ENCODE results near the gene PLAC9. TPM values are rescaled to one million over a fixed set of nuclear protein-coding genes. Genes with fewer than 3 reads are reported as not detected.

The PLAC9 gene
- total RNA-seq, 5 donors from 2014 or later (not counting 1 experiment from before 2014, with no cell fraction given), result not detected

GRCh38 chr10:80187465-80188409 is 55.2 kb downstream of the PLAC9 start:
- DNase-seq (peak; percentile 73 to 96 (median 87)), ATAC-seq (replicated peaks in 1 of 4) (peak; percentile 94 to 96 (median 96))
- H3K36me3 ChIP-seq (ENCODE audit: control insufficient read depth in 2 of 2, extremely low read depth in 1 of 2, insufficient read depth in 1 of 2, low read length in 1 of 2), result peaks cover 0 to 6% of the 10 kb centered on the region in 2 donors
- no peaks in the 10 kb centered on the region for H3K27me3 ChIP-seq (replicated peaks in 1 of 2; ENCODE audit: control insufficient read depth in 2 of 2, extremely low read depth in 1 of 2, insufficient read depth in 2 of 2, low read length in 1 of 2)
- no peaks in the 10 kb centered on the region for H3K9me3 ChIP-seq
- peak overlapping the region; percentile 19 to 33 for H3K4me3 ChIP-seq (ENCODE audit: control insufficient read depth in 1 of 2, extremely low read depth in 1 of 2, low read length in 1 of 2)
- POLR2A ChIA-PET, result interaction anchor here (0.6 to 1.6 kb wide), 8 partner anchors 14 to 720 kb away, joined by 3 to 13 read pairs (median 4); partner anchors contain the start of gene TMEM254 (in 1 of the 2)
- H3K27ac ChIP-seq (ENCODE audit: low read length), result peak overlapping the region; percentile 86
- peaks cover 42 to 85% of the 10 kb centered on the region in 2 experiments for H3K4me1 ChIP-seq (ENCODE audit: control insufficient read depth in 1 of 2, extremely low read depth in 1 of 2, insufficient read depth in 2 of 2, low read length in 2 of 2)
- CTCF ChIA-PET, result interaction anchor here (0.5 to 2.3 kb wide), 19 partner anchors 9 to 1574 kb away, joined by 3 to 44 read pairs (median 4); partner anchors contain the start of gene ANXA11 (in 1 of the 2)
- H3K27ac Mint-ChIP-seq, result peak overlapping the region; percentile 94 to 95
- 8% methylated on average over 6 of the region's 16 CpGs for WGBS (ENCODE audit: insufficient coverage)
- H3K4me1 Mint-ChIP-seq, result peaks cover 87 to 92% (median 88%) of the 10 kb centered on the region in 3 donors
- H3K9me3 Mint-ChIP-seq, result no peaks in the 10 kb centered on the region
- H3K36me3 Mint-ChIP-seq, result peaks cover 13% of the 10 kb centered on the region
- H3K27me3 Mint-ChIP-seq, result no peaks in the 10 kb centered on the region
- H3K4me3 Mint-ChIP-seq, result peak overlapping the region; percentile 67 to 75 (median 68)

- Histone ChIP-seq H3K9me3 (no peaks in the 10 kb centered on the region), H3K4me3 (ENCODE audit: control insufficient read depth in 1 of 2, extremely low read depth in 1 of 2, low read length in 1 of 2) (peak overlapping the region; percentile 19), H3K4me1 (ENCODE audit: control insufficient read depth in 1 of 2, extremely low read depth in 1 of 2, insufficient read depth in 2 of 2, low read length in 2 of 2) (peaks cover 42 to 77% of the 10 kb centered on the region in 2 experiments), H3K27me3 (replicated peaks in 1 of 2; ENCODE audit: control insufficient read depth in 2 of 2, extremely low read depth in 1 of 2, insufficient read depth in 2 of 2, low read length in 1 of 2) (no peaks in the 10 kb centered on the region), H3K27ac (ENCODE audit: low read length) (peak overlapping the region; percentile 86), H3K36me3 (ENCODE audit: control insufficient read depth in 2 of 2, extremely low read depth in 1 of 2, insufficient read depth in 1 of 2, low read length in 1 of 2) (peaks cover 0 to 6% of the 10 kb centered on the region in 2 donors)
- 100% methylated on average over 4 of the region's 9 CpGs for WGBS (ENCODE audit: insufficient coverage)
- H3K36me3 Mint-ChIP-seq, result peaks cover 10% of the 10 kb centered on the region
- H3K9me3 Mint-ChIP-seq, result no peaks in the 10 kb centered on the region
- no peaks in the 10 kb centered on the region for H3K27me3 Mint-ChIP-seq
- ChIA-PET CTCF (interaction anchor here (1.1 to 2.3 kb wide), 8 partner anchors 8 to 109 kb away, joined by 5 to 44 read pairs (median 6); partner anchors contain the start of gene ANXA11 (in 1 of the 2)), POLR2A (interaction anchor here in 1 of 2 donors (1.6 kb wide), 1 partner anchor 15 kb away, joined by 13 read pairs; no protein-coding TSS in a partner anchor)
- H3K4me1 Mint-ChIP-seq, result peaks cover 81 to 87% (median 83%) of the 10 kb centered on the region in 3 donors
- DNase-seq, result no peak
- H3K27ac Mint-ChIP-seq, result peak overlapping the region; percentile 94 to 95
- no peak for ATAC-seq (replicated peaks in 1 of 4)
- peak overlapping the region; percentile 18 to 75 (median 48) for H3K4me3 Mint-ChIP-seq
Measured at GRCh38 chr10:80188713-80189112, 56.2 kb downstream of the PLAC9 start.

GRCh38 chr10:80191589-80192270 is 59.2 kb downstream of the PLAC9 start:
- CTCF ChIA-PET, result interaction anchor here in 1 of 2 donors (1.8 kb wide), 1 partner anchor 12 kb away, joined by 7 read pairs; no protein-coding TSS in a partner anchor
- Histone ChIP-seq H3K4me3 (ENCODE audit: control insufficient read depth in 1 of 2, extremely low read depth in 1 of 2, low read length in 1 of 2) (no peak overlapping the region), H3K27ac (ENCODE audit: low read length) (peak overlapping the region; percentile 66), H3K36me3 (ENCODE audit: control insufficient read depth in 2 of 2, extremely low read depth in 1 of 2, insufficient read depth in 1 of 2, low read length in 1 of 2) (peaks cover 0 to 8% of the 10 kb centered on the region in 2 donors), H3K9me3 (no peaks in the 10 kb centered on the region), H3K4me1 (ENCODE audit: control insufficient read depth in 1 of 2, extremely low read depth in 1 of 2, insufficient read depth in 2 of 2, low read length in 2 of 2) (peaks cover 33 to 83% of the 10 kb centered on the region in 2 experiments), H3K27me3 (replicated peaks in 1 of 2; ENCODE audit: control insufficient read depth in 2 of 2, extremely low read depth in 1 of 2, insufficient read depth in 2 of 2, low read length in 1 of 2) (no peaks in the 10 kb centered on the region)
- Mint-ChIP-seq H3K4me3 (peak overlapping the region; percentile 22 to 70 (median 37)), H3K27ac (peak overlapping the region; percentile 89 to 90), H3K4me1 (peaks cover 81 to 84% (median 82%) of the 10 kb centered on the region in 3 donors), H3K36me3 (peaks cover 8% of the 10 kb centered on the region), H3K9me3 (peaks cover 0 to 4% (median 0%) of the 10 kb centered on the region in 3 donors), H3K27me3 (no peaks in the 10 kb centered on the region)
- 58% methylated on average over 13 of the region's 16 CpGs for WGBS (ENCODE audit: insufficient coverage)
- DNase-seq (peak in 7 of 35 experiments; percentile 11 to 41 (median 25)), ATAC-seq (replicated peaks in 1 of 4) (no peak)
- POLR2A ChIA-PET, result no interaction called here

GRCh38 chr10:80192553-80192952 is 60.0 kb downstream of the PLAC9 start:
- peaks cover 33 to 83% of the 10 kb centered on the region in 2 experiments for H3K4me1 ChIP-seq (ENCODE audit: control insufficient read depth in 1 of 2, extremely low read depth in 1 of 2, insufficient read depth in 2 of 2, low read length in 2 of 2)
- ATAC-seq (replicated peaks in 1 of 4) (no peak), DNase-seq (no peak)
- H3K36me3 ChIP-seq (ENCODE audit: control insufficient read depth in 2 of 2, extremely low read depth in 1 of 2, insufficient read depth in 1 of 2, low read length in 1 of 2), result peaks cover 0 to 8% of the 10 kb centered on the region in 2 donors
- peak overlapping the region in 1 of 3 donors; percentile 70 for H3K4me3 Mint-ChIP-seq
- H3K27ac Mint-ChIP-seq, result peak overlapping the region; percentile 89 to 90
- H3K36me3 Mint-ChIP-seq, result peaks cover 8% of the 10 kb centered on the region
- peaks cover 81 to 84% (median 82%) of the 10 kb centered on the region in 3 donors for H3K4me1 Mint-ChIP-seq
- no peaks in the 10 kb centered on the region for H3K27me3 Mint-ChIP-seq
- ChIA-PET CTCF (no interaction called here), POLR2A (interaction anchor here in 1 of 2 donors (0.5 kb wide), 1 partner anchor 750 kb away, joined by 4 read pairs; no protein-coding TSS in a partner anchor)
- no peak overlapping the region for H3K4me3 ChIP-seq (ENCODE audit: control insufficient read depth in 1 of 2, extremely low read depth in 1 of 2, low read length in 1 of 2)
- peak overlapping the region; percentile 66 for H3K27ac ChIP-seq (ENCODE audit: low read length)
- no peaks in the 10 kb centered on the region for H3K27me3 ChIP-seq (replicated peaks in 1 of 2; ENCODE audit: control insufficient read depth in 2 of 2, extremely low read depth in 1 of 2, insufficient read depth in 2 of 2, low read length in 1 of 2)
- H3K9me3 ChIP-seq, result no peaks in the 10 kb centered on the region
- peaks cover 0 to 4% (median 0%) of the 10 kb centered on the region in 3 donors for H3K9me3 Mint-ChIP-seq

- POLR2A ChIA-PET, result interaction anchor here (0.6 kb wide), 2 partner anchors 21 to 124 kb away, joined by 3 read pairs; no protein-coding TSS in a partner anchor
- Histone ChIP-seq H3K36me3 (ENCODE audit: control insufficient read depth in 2 of 2, extremely low read depth in 1 of 2, insufficient read depth in 1 of 2, low read length in 1 of 2) (peaks cover 0 to 14% of the 10 kb centered on the region in 2 donors), H3K27ac (ENCODE audit: low read length) (no peak overlapping the region), H3K9me3 (no peaks in the 10 kb centered on the region), H3K4me1 (ENCODE audit: control insufficient read depth in 1 of 2, extremely low read depth in 1 of 2, insufficient read depth in 2 of 2, low read length in 2 of 2) (peaks cover 33 to 82% of the 10 kb centered on the region in 2 experiments), H3K27me3 (replicated peaks in 1 of 2; ENCODE audit: control insufficient read depth in 2 of 2, extremely low read depth in 1 of 2, insufficient read depth in 2 of 2, low read length in 1 of 2) (no peaks in the 10 kb centered on the region), H3K4me3 (ENCODE audit: control insufficient read depth in 1 of 2, extremely low read depth in 1 of 2, low read length in 1 of 2) (no peak overlapping the region)
- Mint-ChIP-seq H3K27me3 (no peaks in the 10 kb centered on the region), H3K27ac (peak overlapping the region; percentile 49 to 71), H3K4me1 (peaks cover 78 to 81% (median 79%) of the 10 kb centered on the region in 3 donors), H3K36me3 (peaks cover 8% of the 10 kb centered on the region), H3K4me3 (peak overlapping the region in 1 of 3 donors; percentile 75), H3K9me3 (peaks cover 0 to 4% (median 0%) of the 10 kb centered on the region in 3 donors)
- 90% methylated on average over 4 of the region's 11 CpGs for WGBS (ENCODE audit: insufficient coverage)
- CTCF ChIA-PET, result interaction anchor here (0.9 to 3.3 kb wide), 2 partner anchors 15 to 50 kb away, joined by 3 to 10 read pairs; no protein-coding TSS in a partner anchor
- DNase-seq, result no peak
- ATAC-seq (replicated peaks in 1 of 4), result no peak
Measured at GRCh38 chr10:80194373-80195045, 62.0 kb downstream of the PLAC9 start.
